HCT116 (cell line): Measurements from ENCODE around the gene AGBL1. TPM values are rescaled to one million over a fixed set of nuclear protein-coding genes. Genes with fewer than 3 reads are reported as not detected.

Experiments
- ATAC-seq: fragments of 200-7000 bp; cut with Tn5 transposase; 2 replicates; pipeline ENCODE4 v1.9.1; 2020; ENCODE audit warnings: mild to moderate bottlenecking, moderate library complexity
- BruUV-seq: library from RNA; stranded (reverse); fragments of 400-500 nt; replicated peaks from 2 replicates; lab custom pipeline; 2021; lab: Mats Ljungman, UMichigan
- CTCF ChIA-PET: fragments of 300-600 bp; sonication (Branson Sonifier 250); formaldehyde crosslinking; loops from one replicate; lab custom pipeline; 2021; ENCODE audit warnings: antibody characterized with exemption; lab: Charles Lee
- POLR2A ChIA-PET: fragments of 300-600, 350-600 bp; sonication (Branson Sonifier 250); formaldehyde crosslinking; loops from one replicate; lab custom pipeline; 2021; ENCODE audit warnings: antibody characterized with exemption; lab: Charles Lee
- RAD21 ChIA-PET, 2 experiments: fragments of 300-600 bp; sonication (Branson Sonifier 250); formaldehyde crosslinking; loops; one replicate each; lab custom pipeline; 2023; ENCODE audit warnings: low total read pairs in 2 of 2; ENCODE audit not compliant: uncharacterized antibody in 2 of 2, unreplicated experiment in 2 of 2, low non-redundant PET in 1 of 2; lab: Charles Lee
- DNase-seq: peaks from one replicate; pipeline ENCODE4 v3.0.0-alpha.2; 2010; ENCODE audit warnings: low read depth, low spot score
- H2AFZ ChIP-seq: fragments of 200-600 bp; shearing (Covaris generic), sonication (generic); 2 replicates; pipeline ENCODE4 v1.6.1; 2017; ENCODE audit warnings: low read depth, mixed run types, mixed read lengths, antibody characterized with exemption, low read length; ENCODE audit not compliant: poor library complexity, severe bottlenecking
- H3K27ac ChIP-seq: 2 replicates; pipeline ENCODE4 v1.5.1; 2012; ENCODE audit warnings: low read depth, low read length
- H3K27me3 ChIP-seq: fragments of 200-600 bp; sonication (generic); 2 replicates; pipeline ENCODE4 v1.6.1; 2016; ENCODE audit warnings: mixed run types, low read length, mixed read lengths; ENCODE audit not compliant: insufficient read depth
- H3K36me3 ChIP-seq, 2 experiments: fragments of 200-500 bp in 1 of 2; fragments of 200-600 bp in 1 of 2; sonication (Bioruptor generic) in 1 of 2; sonication (generic) in 1 of 2; 2 replicates each; pipeline versions ENCODE4 v1.5.1 to v1.6.1; 2014 to 2016; ENCODE audit warnings: low read length in 2 of 2, inconsistent platforms in 1 of 2, mixed read lengths in 1 of 2, mixed run types in 1 of 2; ENCODE audit not compliant: insufficient read depth in 2 of 2, control insufficient read depth in 1 of 2
- H3K4me1 ChIP-seq, 2 experiments: fragments of 200-600 bp in 1 of 2; sonication (generic) in 1 of 2; 2 replicates each; pipeline versions ENCODE4 v1.5.1 to v1.6.1; 2012 to 2017; ENCODE audit warnings: low read length in 2 of 2, inconsistent platforms in 1 of 2, mild to moderate bottlenecking in 1 of 2, mixed read lengths in 1 of 2, mixed run types in 1 of 2, moderate library complexity in 1 of 2; ENCODE audit not compliant: insufficient read depth in 2 of 2, control insufficient read depth in 1 of 2
- H3K4me2 ChIP-seq: fragments of 200-600 bp; sonication (generic); 2 replicates; pipeline ENCODE4 v1.6.1; 2017; ENCODE audit warnings: mixed run types, low read length, mixed read lengths
- H3K4me3 ChIP-seq, 2 experiments: fragments of 200-600 bp in 1 of 2; sonication (generic) in 1 of 2; replicated peaks in 1 of 2; 2 replicates each; pipeline ENCODE4 v1.5.1; 2011 to 2016; ENCODE audit warnings: low read length in 2 of 2, control low read depth in 1 of 2, low read depth in 1 of 2, mild to moderate bottlenecking in 1 of 2, mixed read lengths in 1 of 2, mixed run types in 1 of 2
- H3K79me2 ChIP-seq: fragments of 200-600 bp; sonication (generic); 2 replicates; pipeline ENCODE4 v1.6.1; 2017; ENCODE audit warnings: mild to moderate bottlenecking, mixed run types, low read length, moderate library complexity, mixed read lengths; ENCODE audit not compliant: insufficient read depth
- H3K9ac ChIP-seq: fragments of 200-600 bp; sonication (generic); 2 replicates; pipeline ENCODE4 v1.6.1; 2016; ENCODE audit warnings: low read length, mixed read lengths
- H3K9me2 ChIP-seq: fragments of 200-600 bp; sonication (generic), shearing (Covaris generic); 2 replicates; pipeline ENCODE4 v1.6.1; 2017; ENCODE audit warnings: mixed run types, mild to moderate bottlenecking, moderate library complexity; ENCODE audit not compliant: insufficient read depth
- H3K9me3 ChIP-seq, 2 experiments: fragments of 200-500 bp in 1 of 2; fragments of 200-600 bp in 1 of 2; sonication (Bioruptor generic) in 1 of 2; sonication (generic) in 1 of 2; 2 replicates each; pipeline ENCODE4 v1.6.1; 2014 to 2017; ENCODE audit warnings: low read length in 2 of 2, mixed read lengths in 2 of 2, inconsistent platforms in 1 of 2, low read depth in 1 of 2, mild to moderate bottlenecking in 1 of 2, mixed run types in 1 of 2, moderate library complexity in 1 of 2; ENCODE audit not compliant: control insufficient read depth in 1 of 2, insufficient read depth in 1 of 2
- H4K20me1 ChIP-seq: fragments of 200-600 bp; sonication (generic), shearing (Covaris generic); 2 replicates; pipeline ENCODE4 v1.6.1; 2017; ENCODE audit warnings: mixed run types, mild to moderate bottlenecking, moderate library complexity; ENCODE audit not compliant: insufficient read depth
- CBX3 ChIP-seq: IDR thresholded peaks from 2 replicates; pipeline ENCODE4 v1.6.1; 2012; ENCODE audit warnings: low read depth
- CEBPB ChIP-seq: IDR thresholded peaks from 2 replicates; pipeline ENCODE4 v1.6.1; 2012; ENCODE audit warnings: low read depth
- CTCF ChIP-seq, 3 experiments: fragments of 200-600 bp in 1 of 3; sonication (generic) in 1 of 3; IDR thresholded peaks in 2 of 3; conservative IDR thresholded peaks in 1 of 3; 2 replicates each; pipeline ENCODE4 v1.5.1; 2012 to 2017; ENCODE audit warnings: low read depth in 2 of 3, low read length in 2 of 3, antibody characterized with exemption in 1 of 3, borderline replicate concordance in 1 of 3, control low read depth in 1 of 3, mild to moderate bottlenecking in 1 of 3, mixed read lengths in 1 of 3, mixed run types in 1 of 3, moderate library complexity in 1 of 3; ENCODE audit not compliant: insufficient read depth in 1 of 3
- POLR2A ChIP-seq: IDR thresholded peaks from 2 replicates; pipeline ENCODE4 v1.7.0; 2011; ENCODE audit warnings: borderline replicate concordance; ENCODE audit not compliant: insufficient read depth, insufficient read length; ENCODE audit errors: extremely low read depth
- REST ChIP-seq: IDR thresholded peaks from 2 replicates; pipeline ENCODE4 v1.6.1; 2012; ENCODE audit warnings: low read depth
- SRF ChIP-seq: IDR thresholded peaks from 2 replicates; pipeline ENCODE4 v1.6.1; 2012; ENCODE audit warnings: low read depth
- TCF7L2 ChIP-seq: IDR thresholded peaks from 2 replicates; pipeline ENCODE4 v1.7.0; 2011; ENCODE audit warnings: borderline replicate concordance, inconsistent platforms; ENCODE audit not compliant: insufficient read depth, insufficient read length; ENCODE audit errors: extremely low read depth
- ZBTB33 ChIP-seq: IDR thresholded peaks from 2 replicates; pipeline ENCODE4 v1.6.1; 2011; ENCODE audit warnings: mild to moderate bottlenecking, low read length, moderate library complexity; ENCODE audit not compliant: insufficient replicate concordance; ENCODE audit errors: extremely low read depth
- ZFX ChIP-seq: fragments of 450-650 bp; IDR thresholded peaks from 2 replicates; pipeline ENCODE4 v1.6.1; 2017
- intact Hi-C: fragments of 100-400 bp; cut with micrococcal nuclease; formaldehyde crosslinking; loops from 2 replicates; pipeline ENCODE4 v1.10.0; 2022
- total RNA-seq: library from RNA; stranded (reverse); gene quantifications from one replicate; pipeline ENCODE4 v1.2.1, GENCODE V29; 2021; ENCODE audit not compliant: unreplicated experiment
- TF ChIP-seq, protein P1 (sequence below): IDR thresholded peaks from 2 replicates; pipeline ENCODE4 v1.6.1; 2012

Gene AGBL1
- total RNA-seq, 1 experiment from 2014 or later, result not detected

GRCh38 chr15:86267892-86268291, 188.2 kb downstream of the AGBL1 start:
- ChIA-PET POLR2A (no interaction called here), RAD21 (no interaction called here)
- BruUV-seq, result no TSS peak
- Histone ChIP-seq H3K27ac (no peak overlapping the region), H3K4me3 (no peak overlapping the region), H3K79me2 (no peaks in the 10 kb centered on the region), H3K9me2 (no peaks in the 10 kb centered on the region), H3K36me3 (no peaks in the 10 kb centered on the region), H2AFZ (no peak overlapping the region), H4K20me1 (no peaks in the 10 kb centered on the region), H3K9me3 (peaks cover 0 to 8% of the 10 kb centered on the region in 2 experiments; a peak in 2 of 4 replicates), H3K4me1 (no peaks in the 10 kb centered on the region), H3K27me3 (no peaks in the 10 kb centered on the region), H3K4me2 (no peak overlapping the region)
- intact Hi-C loops, result no loop called here
- no peak for DNase-seq
- TF ChIP-seq, protein P1, sequence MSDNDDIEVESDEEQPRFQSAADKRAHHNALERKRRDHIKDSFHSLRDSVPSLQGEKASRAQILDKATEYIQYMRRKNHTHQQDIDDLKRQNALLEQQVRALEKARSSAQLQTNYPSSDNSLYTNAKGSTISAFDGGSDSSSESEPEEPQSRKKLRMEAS, result no peak
- TF ChIP-seq POLR2A, result no peak
- no peak for TF ChIP-seq ZFX
- TF ChIP-seq REST, result no peak
- no peak for TF ChIP-seq CEBPB
- TF ChIP-seq SRF, result no peak
- TF ChIP-seq CTCF (IDR thresholded peaks at IDR 0.05 in 2 of 3, conservative IDR thresholded peaks at IDR 0.05 in 1 of 3; ENCODE audit: borderline replicate concordance in 1 of 3, insufficient read depth in 1 of 3, low read depth in 2 of 3, low read length in 2 of 3), result no peak
- TF ChIP-seq TCF7L2, result no peak
- TF ChIP-seq ZBTB33, result no peak
- TF ChIP-seq CBX3, result no peak
- TF ChIP-seq, all 23 proteins: peak for 0
- CTCF ChIA-PET, result no interaction called here
- ATAC-seq, result no peak
- H3K9ac ChIP-seq, result no peak overlapping the region
